Endothelial cell of umbilical vein (primary cell): ENCODE measurements around the gene AMIGO2. TPM values are rescaled to one million over a fixed set of nuclear protein-coding genes. Genes with fewer than 3 reads are reported as not detected.
"Not testable (repeated sequence)": the region's sequence is repeated elsewhere in the genome, so short reads cannot be mapped to it uniquely, and the experiment has no call there.

Experiments used
- BruUV-seq: library from RNA; stranded (reverse); fragments of 400-500 nt; replicated peaks from 2 replicates; lab custom pipeline; 2021; lab: Mats Ljungman, UMichigan
- CTCF ChIA-PET: fragments of 300-600, 350-600 bp; sonication (Branson Sonifier 250); formaldehyde crosslinking; loops from one replicate; lab custom pipeline; 2021; ENCODE audit warnings: antibody characterized with exemption, inconsistent platforms; lab: Charles Lee
- POLR2A ChIA-PET: fragments of 300-600, 350-600 bp; sonication (Branson Sonifier 250); formaldehyde crosslinking; loops from one replicate; lab custom pipeline; 2021; ENCODE audit warnings: antibody characterized with exemption, inconsistent platforms; lab: Charles Lee
- DNase-seq: peaks from one replicate; pipeline ENCODE4 v3.0.0-alpha.2; 2011; ENCODE audit warnings: low read depth, low spot score
- FAIRE-seq: peaks from 2 replicates; lab custom pipeline; 2011; peaks lifted over from hg19 to GRCh38; lab: Jason Lieb, UNC
- H2AFZ ChIP-seq: 2 replicates; pipeline ENCODE4 v1.6.0; 2012; ENCODE audit warnings: low read depth, low read length, control low read depth, inconsistent platforms
- H3K27ac ChIP-seq: 2 replicates; pipeline ENCODE4 v1.5.1; 2011; ENCODE audit warnings: low read depth, mild to moderate bottlenecking, control low read depth, low read length, moderate library complexity; ENCODE audit not compliant: insufficient read depth
- H3K27me3 ChIP-seq, 2 experiments: 2 replicates each; pipeline versions ENCODE4 v1.6.0 to v1.6.1; 2011; ENCODE audit warnings: low read length in 2 of 2, mixed read lengths in 1 of 2; ENCODE audit not compliant: control insufficient read depth in 2 of 2, insufficient read depth in 2 of 2
- H3K36me3 ChIP-seq, 2 experiments: 2 replicates in 1 of 2; 3 replicates in 1 of 2; pipeline ENCODE4 v1.5.1; 2011; ENCODE audit warnings: low read length in 2 of 2, mild to moderate bottlenecking in 1 of 2, moderate library complexity in 1 of 2; ENCODE audit not compliant: control insufficient read depth in 2 of 2, insufficient read depth in 2 of 2; ENCODE audit errors: extremely low read depth in 1 of 2
- H3K4me1 ChIP-seq: 3 replicates; pipeline ENCODE4 v1.5.1; 2011; ENCODE audit warnings: mild to moderate bottlenecking, low read length; ENCODE audit not compliant: control insufficient read depth, insufficient read depth; ENCODE audit errors: extremely low read depth
- H3K4me2 ChIP-seq: 2 replicates; pipeline ENCODE4 v1.6.1; 2011; ENCODE audit warnings: low read length, control low read depth, mixed read lengths; ENCODE audit not compliant: insufficient read depth
- H3K4me3 ChIP-seq, 3 experiments: fragments of 200-600 bp in 1 of 3; sonication (generic), shearing (Covaris generic) in 1 of 3; replicated peaks in 1 of 3; 2 replicates each; pipeline ENCODE4 v1.5.1; 2011 to 2016; ENCODE audit warnings: control low read depth in 3 of 3, low read length in 3 of 3, mild to moderate bottlenecking in 2 of 3, inconsistent platforms in 1 of 3, low read depth in 1 of 3, moderate library complexity in 1 of 3; ENCODE audit not compliant: insufficient read depth in 1 of 3
- H3K79me2 ChIP-seq: 2 replicates; pipeline ENCODE4 v1.6.0; 2012; ENCODE audit warnings: low read length, inconsistent platforms; ENCODE audit not compliant: control insufficient read depth, insufficient read depth
- H3K9ac ChIP-seq: replicated peaks from 2 replicates; pipeline ENCODE3; 2011; ENCODE audit warnings: low read length, control low read depth; ENCODE audit not compliant: insufficient read depth; ENCODE audit errors: extremely low read depth
- H3K9me1 ChIP-seq: replicated peaks from 3 replicates; pipeline ENCODE4 v1.6.0; 2011; ENCODE audit warnings: mild to moderate bottlenecking, low read length; ENCODE audit not compliant: control insufficient read depth, insufficient read depth; ENCODE audit errors: extremely low read depth
- H3K9me3 ChIP-seq: replicated peaks from 2 replicates; pipeline ENCODE4 v1.5.1; 2012; ENCODE audit warnings: low read length, inconsistent platforms; ENCODE audit not compliant: control insufficient read depth, insufficient read depth
- H4K20me1 ChIP-seq: replicated peaks from 2 replicates; pipeline ENCODE3; 2011; ENCODE audit warnings: mild to moderate bottlenecking, low read length; ENCODE audit not compliant: control insufficient read depth, insufficient read depth; ENCODE audit errors: extremely low read depth
- GATA2 ChIP-seq: IDR thresholded peaks from 2 replicates; pipeline ENCODE4 v1.7.0; 2011; ENCODE audit warnings: low read depth, mild to moderate bottlenecking, moderate library complexity, mixed read lengths, low read length; ENCODE audit not compliant: insufficient read length, insufficient read depth
- JUN ChIP-seq: IDR thresholded peaks from 2 replicates; pipeline ENCODE4 v1.6.1; 2011; ENCODE audit warnings: borderline replicate concordance, low read depth; ENCODE audit not compliant: insufficient read length, insufficient read depth
- dilution Hi-C: fragments of 300-500 bp; cut with MboI; formaldehyde crosslinking; loops from one replicate; pipeline ENCODE4 v1.15.0; 2019; ENCODE audit warnings: low sequenced_read_pairs; ENCODE audit not compliant: extremely low pct_ligation_motif_present
- intact Hi-C: fragments of 100-400 bp; cut with micrococcal nuclease; formaldehyde crosslinking; loops from one replicate; pipeline ENCODE4 v1.10.0; 2022
- polyA plus RNA-seq, 4 experiments: library from polyadenylated mRNA; depleted of rRNA in 3 of 4; stranded (reverse) in 3 of 4; unstranded in 1 of 4; fragments of >200 nt; gene quantifications; 2 replicates each; pipeline versions ENCODE4 v1.2.1 to v1.2.3, GENCODE V29; 2011 to 2012; ENCODE audit warnings: missing spikeins in 1 of 4
- total RNA-seq: library from RNA; stranded (reverse); gene quantifications from 2 replicates; pipeline ENCODE4 v1.2.3, GENCODE V29; 2021

The AMIGO2 gene
- total and polyA plus RNA-seq, 2 donors (not counting 3 experiments of a cell fraction or from before 2014, with no cell fraction given): 5.4 to 7.5 TPM

DNA sequence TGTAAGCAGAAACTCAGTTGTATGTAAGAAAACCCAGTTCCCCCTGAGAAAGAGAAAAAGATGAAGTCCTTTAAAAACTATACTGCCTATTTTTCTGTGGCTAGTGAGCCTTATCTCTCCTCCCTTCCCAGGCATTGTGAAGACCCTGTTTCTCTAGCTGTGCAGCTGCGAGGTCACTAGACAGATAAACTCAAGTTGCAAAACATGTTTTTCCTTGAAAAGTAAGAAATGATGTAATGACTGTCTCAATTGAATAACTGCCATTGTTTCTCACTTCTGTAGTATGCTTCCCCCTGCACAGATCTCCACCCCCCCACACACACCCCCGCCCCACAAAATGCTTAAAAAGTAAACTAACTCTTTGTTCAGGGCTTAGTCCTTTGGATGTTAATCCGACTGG is 23.9 kb downstream of the AMIGO2 start:
- H3K79me2 ChIP-seq, H3K9me3 ChIP-seq, BruUV-seq, H3K4me1 ChIP-seq, POLR2A ChIA-PET, CTCF ChIA-PET, H3K4me3 ChIP-seq, FAIRE-seq, H3K9ac ChIP-seq, H3K9me1 ChIP-seq, dilution Hi-C loops, DNase-seq, H3K36me3 ChIP-seq, H3K27ac ChIP-seq, intact Hi-C loops, H4K20me1 ChIP-seq, H3K4me2 ChIP-seq, H2AFZ ChIP-seq: not testable (repeated sequence)
- peaks cover 8 to 16% of the 10 kb centered on the region in 2 experiments for H3K27me3 ChIP-seq

DNA sequence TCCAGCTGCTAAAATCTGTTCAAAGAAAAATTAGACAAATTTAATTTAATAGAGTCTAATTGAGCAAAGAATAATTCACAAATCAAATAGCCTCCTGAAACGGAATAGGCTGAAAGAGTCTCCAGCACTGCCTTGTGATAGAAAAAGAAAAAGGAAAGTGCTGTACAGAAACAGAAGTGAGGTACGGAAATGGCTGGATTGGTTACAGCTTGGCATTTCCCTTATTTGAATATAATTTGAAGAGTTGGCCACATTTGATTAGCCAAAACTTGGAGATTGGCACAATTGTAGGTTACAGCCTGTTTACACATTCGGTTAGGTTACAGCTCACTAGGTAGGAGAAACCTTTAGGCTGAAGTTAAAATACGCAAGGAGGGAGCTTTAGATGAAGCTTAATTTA is 25.1 kb downstream of the AMIGO2 start:
- no peak overlapping the region for H3K4me2 ChIP-seq
- POLR2A ChIA-PET: no interaction called here
- TF ChIP-seq GATA2 (no peak), JUN (no peak)
- dilution Hi-C loops: no loop called here
- no peaks in the 10 kb centered on the region for H4K20me1 ChIP-seq
- H3K4me1 ChIP-seq: no peaks in the 10 kb centered on the region
- DNase-seq (no peak), FAIRE-seq (no peak)
- intact Hi-C loops: no loop called here
- no peaks in the 10 kb centered on the region for H3K9me1 ChIP-seq
- H3K27me3 ChIP-seq: peaks cover 8 to 16% of the 10 kb centered on the region in 2 experiments
- H3K9ac ChIP-seq: no peak overlapping the region
- H3K79me2 ChIP-seq: no peaks in the 10 kb centered on the region
- no peaks in the 10 kb centered on the region for H3K36me3 ChIP-seq
- H3K9me3 ChIP-seq: no peaks in the 10 kb centered on the region
- H3K4me3 ChIP-seq: no peak overlapping the region
- BruUV-seq: no TSS peak
- CTCF ChIA-PET: interaction anchor here (1.0 to 2.1 kb wide), 3 partner anchors 16 to 343 kb away, joined by 3 to 10 read pairs (median 4); no protein-coding TSS in a partner anchor
- H3K27ac ChIP-seq: no peak overlapping the region
- H2AFZ ChIP-seq: no peak overlapping the region
